Measurements from ENCODE around the gene FST. TPM values are rescaled to one million over a fixed set of nuclear protein-coding genes. Genes with fewer than 3 reads are reported as not detected.

Gene FST
- total RNA-seq, 5 donors from 2014 or later (not counting 1 experiment from before 2014, with no cell fraction given): 0.86 to 2.5 (median 1.5) TPM; not detected in 1

DNA sequence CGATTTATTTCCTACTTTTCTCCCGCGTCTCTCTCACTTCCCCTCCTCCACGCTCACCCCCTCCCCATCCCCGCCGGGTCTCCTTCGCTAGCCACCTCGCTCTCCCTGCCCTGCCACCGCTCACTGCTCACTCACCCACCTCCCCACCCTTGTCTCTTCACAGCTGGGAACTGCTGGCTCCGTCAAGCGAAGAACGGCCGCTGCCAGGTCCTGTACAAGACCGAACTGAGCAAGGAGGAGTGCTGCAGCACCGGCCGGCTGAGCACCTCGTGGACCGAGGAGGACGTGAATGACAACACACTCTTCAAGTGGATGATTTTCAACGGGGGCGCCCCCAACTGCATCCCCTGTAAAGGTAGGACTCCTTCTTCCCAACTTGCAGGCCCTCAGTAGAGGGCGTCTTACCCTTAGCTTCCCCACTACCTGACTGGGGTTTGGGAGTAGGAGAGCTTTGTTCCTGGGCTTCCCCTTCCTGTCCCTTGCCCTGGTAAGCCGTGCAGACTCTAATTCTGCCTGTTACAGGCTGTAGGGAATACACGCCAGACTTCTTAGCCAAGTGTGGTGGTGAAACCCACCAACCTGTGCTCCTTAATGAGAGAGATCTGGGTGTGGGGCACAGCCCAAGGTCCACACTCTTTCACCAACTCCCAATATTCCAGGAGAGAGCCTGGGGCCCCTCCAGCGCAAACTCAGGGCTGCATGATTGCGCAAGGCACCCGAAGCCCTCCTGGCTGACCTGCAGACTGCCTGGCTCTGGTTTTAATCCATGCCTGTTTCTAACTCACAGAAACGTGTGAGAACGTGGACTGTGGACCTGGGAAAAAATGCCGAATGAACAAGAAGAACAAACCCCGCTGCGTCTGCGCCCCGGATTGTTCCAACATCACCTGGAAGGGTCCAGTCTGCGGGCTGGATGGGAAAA lies 2.5 kb downstream of the FST start:
- peak in 8 of 35 experiments; percentile 1 to 20 (median 10) for DNase-seq
- peak; percentile 17 to 36 (median 26) for ATAC-seq (replicated peaks in 1 of 4)
- H3K36me3 ChIP-seq (ENCODE audit: control insufficient read depth in 2 of 2, extremely low read depth in 1 of 2, insufficient read depth in 1 of 2, low read length in 1 of 2): no peaks in the 10 kb centered on the region
- Mint-ChIP-seq H3K9me3 (no peaks in the 10 kb centered on the region), H3K4me3 (peak overlapping the region; percentile 77 to 94 (median 89)), H3K27me3 (peaks cover 37 to 48% of the 10 kb centered on the region in 2 donors), H3K4me1 (peaks cover 32 to 50% (median 44%) of the 10 kb centered on the region in 3 donors), H3K36me3 (no peaks in the 10 kb centered on the region), H3K27ac (peak overlapping the region in 1 of 2 donors; percentile 13)
- H3K4me3 ChIP-seq (ENCODE audit: control insufficient read depth in 1 of 2, extremely low read depth in 1 of 2, low read length in 1 of 2): peak overlapping the region; percentile 39 to 92
- 36% methylated on average over 25 of the region's 35 CpGs for WGBS (ENCODE audit: insufficient coverage)
- H3K4me1 ChIP-seq (ENCODE audit: control insufficient read depth in 1 of 2, extremely low read depth in 1 of 2, insufficient read depth in 2 of 2, low read length in 2 of 2): peaks cover 10 to 34% of the 10 kb centered on the region in 2 experiments
- H3K27ac ChIP-seq (ENCODE audit: low read length): no peak overlapping the region
- ChIA-PET CTCF (interaction anchor here (0.7 to 1.1 kb wide), 2 partner anchors 746 to 1009 kb away, joined by 3 to 4 read pairs; no protein-coding TSS in a partner anchor), POLR2A (interaction anchor here in 1 of 2 donors (0.6 kb wide), 1 partner anchor 827 kb away, joined by 4 read pairs; the partner anchor contains the start of gene ARL15)
- H3K9me3 ChIP-seq: no peaks in the 10 kb centered on the region
- peaks cover 13 to 40% of the 10 kb centered on the region in 2 experiments for H3K27me3 ChIP-seq (replicated peaks in 1 of 2; ENCODE audit: control insufficient read depth in 2 of 2, extremely low read depth in 1 of 2, insufficient read depth in 2 of 2, low read length in 1 of 2)

DNA sequence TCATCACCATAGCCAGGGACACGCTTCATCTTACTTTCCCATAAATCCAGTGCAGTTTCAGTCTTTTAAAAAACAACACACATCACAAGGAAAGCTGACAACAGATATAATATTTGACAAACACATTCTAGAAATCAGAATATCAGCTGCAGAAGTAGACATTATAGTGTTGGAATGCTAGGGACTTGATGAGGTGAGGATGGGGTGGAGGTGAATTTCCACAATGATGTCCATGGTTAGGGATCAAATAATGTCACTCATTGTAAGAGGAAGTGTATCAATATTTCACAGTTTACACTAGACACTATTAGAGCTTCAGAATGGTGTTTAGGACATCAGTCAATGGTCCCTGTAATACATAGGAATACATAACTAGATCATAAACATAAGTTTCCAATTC lies 7.0 kb downstream of the FST start:
- peaks cover 4 to 18% of the 10 kb centered on the region in 2 experiments for H3K27me3 ChIP-seq (replicated peaks in 1 of 2; ENCODE audit: control insufficient read depth in 2 of 2, extremely low read depth in 1 of 2, insufficient read depth in 2 of 2, low read length in 1 of 2)
- DNase-seq (no peak), ATAC-seq (replicated peaks in 1 of 4) (no peak)
- Mint-ChIP-seq H3K36me3 (no peaks in the 10 kb centered on the region), H3K27ac (no peak overlapping the region), H3K4me1 (peaks cover 13 to 14% (median 13%) of the 10 kb centered on the region in 3 donors), H3K4me3 (no peak overlapping the region), H3K9me3 (no peaks in the 10 kb centered on the region), H3K27me3 (peaks cover 28 to 36% of the 10 kb centered on the region in 2 donors)
- POLR2A ChIA-PET: no interaction called here
- H3K4me1 ChIP-seq (ENCODE audit: control insufficient read depth in 1 of 2, extremely low read depth in 1 of 2, insufficient read depth in 2 of 2, low read length in 2 of 2): peaks cover 0 to 10% of the 10 kb centered on the region in 2 experiments
- no peak overlapping the region for H3K27ac ChIP-seq (ENCODE audit: low read length)
- H3K9me3 ChIP-seq: no peaks in the 10 kb centered on the region
- WGBS (ENCODE audit: insufficient coverage): 86% methylated on average over 1 of the region's 1 CpG
- CTCF ChIA-PET: no interaction called here
- no peaks in the 10 kb centered on the region for H3K36me3 ChIP-seq (ENCODE audit: control insufficient read depth in 2 of 2, extremely low read depth in 1 of 2, insufficient read depth in 1 of 2, low read length in 1 of 2)
- no peak overlapping the region for H3K4me3 ChIP-seq (ENCODE audit: control insufficient read depth in 1 of 2, extremely low read depth in 1 of 2, low read length in 1 of 2)

DNA sequence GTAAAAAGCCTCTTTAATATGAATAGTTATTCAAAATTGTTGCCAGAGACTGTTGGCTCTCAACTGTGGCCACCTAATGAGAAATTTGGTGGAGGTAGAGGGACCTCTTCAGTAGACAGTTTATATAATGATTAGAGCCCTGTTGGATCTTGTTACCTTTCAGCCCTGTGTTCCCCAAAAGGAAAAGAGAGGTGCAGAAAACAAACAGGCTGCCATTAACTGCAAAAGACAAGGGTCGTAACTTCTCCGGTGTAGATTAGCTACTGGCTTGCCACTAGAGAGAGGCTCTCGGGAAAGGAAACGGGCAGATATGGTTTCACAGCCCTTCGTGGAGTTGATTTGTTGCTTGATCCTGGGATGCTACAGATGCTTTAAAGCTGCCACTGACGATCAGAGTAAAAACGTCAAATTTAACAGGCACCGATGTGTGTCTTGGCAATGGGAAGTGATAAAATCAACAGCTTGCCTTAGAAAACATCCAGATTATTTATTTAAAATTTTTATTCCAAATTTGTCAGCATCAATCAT lies 7.8 kb downstream of the FST start:
- no peak overlapping the region for H3K27ac Mint-ChIP-seq

DNA sequence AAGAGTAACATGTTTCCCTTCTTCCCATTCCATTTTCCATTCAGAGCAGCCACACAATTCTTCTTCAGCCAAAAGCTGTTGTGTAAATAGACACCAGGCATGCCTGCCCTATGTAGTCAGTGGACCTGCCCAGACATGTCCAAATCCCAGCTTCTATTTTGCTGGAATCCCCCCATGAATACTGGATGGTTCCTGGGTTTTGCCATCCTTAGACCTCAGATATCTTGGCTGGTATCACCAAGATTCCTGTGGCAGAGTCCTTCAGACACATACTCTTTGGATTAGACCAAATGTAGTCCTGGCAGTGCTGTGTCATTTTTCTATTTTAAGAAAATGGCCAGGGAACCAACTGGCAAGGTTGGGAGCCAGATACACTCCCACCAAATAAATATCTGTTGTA lies 10.3 kb downstream of the FST start:
- no peaks in the 10 kb centered on the region for H3K9me3 ChIP-seq
- Mint-ChIP-seq H3K4me1 (no peaks in the 10 kb centered on the region), H3K4me3 (no peak overlapping the region), H3K9me3 (peaks cover 0 to 4% (median 2%) of the 10 kb centered on the region in 3 donors), H3K27ac (no peak overlapping the region), H3K27me3 (peaks cover 20 to 47% of the 10 kb centered on the region in 2 donors), H3K36me3 (no peaks in the 10 kb centered on the region)
- ATAC-seq (replicated peaks in 1 of 4) (no peak), DNase-seq (no peak)
- POLR2A ChIA-PET: no interaction called here
- H3K36me3 ChIP-seq (ENCODE audit: control insufficient read depth in 2 of 2, extremely low read depth in 1 of 2, insufficient read depth in 1 of 2, low read length in 1 of 2): no peaks in the 10 kb centered on the region
- no peak overlapping the region for H3K27ac ChIP-seq (ENCODE audit: low read length)
- H3K4me3 ChIP-seq (ENCODE audit: control insufficient read depth in 1 of 2, extremely low read depth in 1 of 2, low read length in 1 of 2): no peak overlapping the region
- no peaks in the 10 kb centered on the region for H3K4me1 ChIP-seq (ENCODE audit: control insufficient read depth in 1 of 2, extremely low read depth in 1 of 2, insufficient read depth in 2 of 2, low read length in 2 of 2)
- CTCF ChIA-PET: interaction anchor here in 1 of 2 donors (0.6 kb wide), 1 partner anchor 15 kb away, joined by 7 read pairs; no protein-coding TSS in a partner anchor
- H3K27me3 ChIP-seq (replicated peaks in 1 of 2; ENCODE audit: control insufficient read depth in 2 of 2, extremely low read depth in 1 of 2, insufficient read depth in 2 of 2, low read length in 1 of 2): peaks cover 0 to 5% of the 10 kb centered on the region in 2 experiments

More for the DNA sequence above, 7.8 kb downstream of the FST start:
- no peaks in the 10 kb centered on the region for H3K36me3 Mint-ChIP-seq
- H3K9me3 Mint-ChIP-seq: no peaks in the 10 kb centered on the region
- Histone ChIP-seq H3K4me3 (ENCODE audit: control insufficient read depth in 1 of 2, extremely low read depth in 1 of 2, low read length in 1 of 2) (no peak overlapping the region), H3K27me3 (replicated peaks in 1 of 2; ENCODE audit: control insufficient read depth in 2 of 2, extremely low read depth in 1 of 2, insufficient read depth in 2 of 2, low read length in 1 of 2) (peaks cover 4 to 9% of the 10 kb centered on the region in 2 experiments), H3K36me3 (ENCODE audit: control insufficient read depth in 2 of 2, extremely low read depth in 1 of 2, insufficient read depth in 1 of 2, low read length in 1 of 2) (no peaks in the 10 kb centered on the region), H3K27ac (ENCODE audit: low read length) (no peak overlapping the region), H3K9me3 (no peaks in the 10 kb centered on the region), H3K4me1 (ENCODE audit: control insufficient read depth in 1 of 2, extremely low read depth in 1 of 2, insufficient read depth in 2 of 2, low read length in 2 of 2) (peaks cover 0 to 2% of the 10 kb centered on the region in 2 experiments)
- ATAC-seq (replicated peaks in 1 of 4) (no peak), DNase-seq (no peak)
- H3K4me3 Mint-ChIP-seq: no peak overlapping the region
- peaks cover 5 to 9% (median 5%) of the 10 kb centered on the region in 3 donors for H3K4me1 Mint-ChIP-seq
- peaks cover 24 to 36% of the 10 kb centered on the region in 2 donors for H3K27me3 Mint-ChIP-seq
- 79% methylated on average over 5 of the region's 8 CpGs for WGBS (ENCODE audit: insufficient coverage)
- ChIA-PET CTCF (no interaction called here), POLR2A (no interaction called here)

DNA sequence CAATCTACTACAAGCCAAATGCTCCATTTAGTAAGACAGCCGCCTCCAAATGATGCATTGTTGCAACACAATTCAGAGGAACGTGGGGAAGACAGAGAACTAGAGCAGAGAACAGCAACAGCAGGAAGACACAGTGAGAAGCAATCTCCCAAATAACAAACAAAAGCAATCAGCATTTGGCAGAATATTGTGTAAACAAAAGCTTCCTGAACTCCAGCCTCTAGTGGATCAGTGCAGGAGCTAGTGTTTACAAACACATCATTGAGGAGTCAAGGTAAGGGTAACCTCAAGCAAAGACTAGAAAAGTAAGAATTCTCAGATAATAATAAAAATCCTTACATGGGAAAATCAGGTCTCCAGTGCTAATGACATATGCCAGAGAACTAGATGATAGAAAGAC lies 20.6 kb downstream of the FST start:
- Mint-ChIP-seq H3K36me3 (no peaks in the 10 kb centered on the region), H3K4me1 (no peaks in the 10 kb centered on the region), H3K9me3 (no peaks in the 10 kb centered on the region), H3K27me3 (peaks cover 25 to 46% of the 10 kb centered on the region in 2 donors), H3K4me3 (no peak overlapping the region), H3K27ac (no peak overlapping the region)
- ChIA-PET CTCF (no interaction called here), POLR2A (no interaction called here)
- peaks cover 0 to 6% of the 10 kb centered on the region in 2 experiments for H3K27me3 ChIP-seq (replicated peaks in 1 of 2; ENCODE audit: control insufficient read depth in 2 of 2, extremely low read depth in 1 of 2, insufficient read depth in 2 of 2, low read length in 1 of 2)
- H3K27ac ChIP-seq (ENCODE audit: low read length): no peak overlapping the region
- H3K9me3 ChIP-seq: no peaks in the 10 kb centered on the region
- H3K4me3 ChIP-seq (ENCODE audit: control insufficient read depth in 1 of 2, extremely low read depth in 1 of 2, low read length in 1 of 2): no peak overlapping the region
- ATAC-seq (replicated peaks in 1 of 4) (no peak), DNase-seq (no peak)
- H3K4me1 ChIP-seq (ENCODE audit: control insufficient read depth in 1 of 2, extremely low read depth in 1 of 2, insufficient read depth in 2 of 2, low read length in 2 of 2): no peaks in the 10 kb centered on the region
- 53% methylated on average over 2 of the region's 2 CpGs for WGBS (ENCODE audit: insufficient coverage)
- no peaks in the 10 kb centered on the region for H3K36me3 ChIP-seq (ENCODE audit: control insufficient read depth in 2 of 2, extremely low read depth in 1 of 2, insufficient read depth in 1 of 2, low read length in 1 of 2)

GRCh38 chr5:53503562-53504218 lies 23.3 kb downstream of the FST start:
- H3K4me1 Mint-ChIP-seq: no peaks in the 10 kb centered on the region
- no peak overlapping the region for H3K4me3 ChIP-seq (ENCODE audit: control insufficient read depth in 1 of 2, extremely low read depth in 1 of 2, low read length in 1 of 2)
- WGBS (ENCODE audit: insufficient coverage): no CpG with 5 or more reads among the region's 3 CpGs

More at GRCh38 chr5:53503562-53504218, 23.3 kb downstream of the FST start:
- peaks cover 0 to 6% of the 10 kb centered on the region in 2 experiments for H3K27me3 ChIP-seq (replicated peaks in 1 of 2; ENCODE audit: control insufficient read depth in 2 of 2, extremely low read depth in 1 of 2, insufficient read depth in 2 of 2, low read length in 1 of 2)
- no peaks in the 10 kb centered on the region for H3K4me1 ChIP-seq (ENCODE audit: control insufficient read depth in 1 of 2, extremely low read depth in 1 of 2, insufficient read depth in 2 of 2, low read length in 2 of 2)
- no peaks in the 10 kb centered on the region for H3K36me3 Mint-ChIP-seq
- no peak for ATAC-seq (replicated peaks in 1 of 4)
- POLR2A ChIA-PET: no interaction called here
- H3K4me3 Mint-ChIP-seq: no peak overlapping the region
- CTCF ChIA-PET: no interaction called here
- H3K9me3 Mint-ChIP-seq: peaks cover 0 to under 1% (median under 1%) of the 10 kb centered on the region in 3 donors
- no peak overlapping the region for H3K27ac Mint-ChIP-seq
- DNase-seq: no peak
- H3K27me3 Mint-ChIP-seq: peaks cover 20 to 32% of the 10 kb centered on the region in 2 donors
- no peak overlapping the region for H3K27ac ChIP-seq (ENCODE audit: low read length)
- H3K36me3 ChIP-seq (ENCODE audit: control insufficient read depth in 2 of 2, extremely low read depth in 1 of 2, insufficient read depth in 1 of 2, low read length in 1 of 2): no peaks in the 10 kb centered on the region
- no peaks in the 10 kb centered on the region for H3K9me3 ChIP-seq

All from T-cell (primary cell).